Osteocyte (in vitro differentiated cells): ENCODE measurements around the gene SVBP. TPM values are rescaled to one million over a fixed set of nuclear protein-coding genes. Genes with fewer than 3 reads are reported as not detected.

ENCODE experiments used
- DNase-seq: peaks from one replicate; pipeline ENCODE4 v3.0.0; 2021; ENCODE audit warnings: mixed read lengths; ENCODE audit not compliant: unreplicated experiment; ENCODE audit errors: extremely low spot score
- H3K27ac Mint-ChIP-seq: one replicate; pipeline ENCODE4 v1.8.0; 2021; ENCODE audit warnings: mild to moderate bottlenecking, mixed read lengths; ENCODE audit not compliant: unreplicated experiment
- H3K27me3 Mint-ChIP-seq: one replicate; pipeline ENCODE4 v1.8.0; 2021; ENCODE audit warnings: mixed read lengths; ENCODE audit not compliant: unreplicated experiment
- H3K36me3 Mint-ChIP-seq: one replicate; pipeline ENCODE4 v1.8.0; 2021; ENCODE audit warnings: mixed read lengths; ENCODE audit not compliant: unreplicated experiment
- H3K4me1 Mint-ChIP-seq: one replicate; pipeline ENCODE4 v1.8.0; 2021; ENCODE audit warnings: mixed read lengths; ENCODE audit not compliant: unreplicated experiment
- H3K4me3 Mint-ChIP-seq: one replicate; pipeline ENCODE4 v1.8.0; 2021; ENCODE audit warnings: mild to moderate bottlenecking, moderate library complexity, mixed read lengths; ENCODE audit not compliant: unreplicated experiment
- H3K9me3 Mint-ChIP-seq: one replicate; pipeline ENCODE4 v1.8.0; 2021; ENCODE audit warnings: mixed read lengths; ENCODE audit not compliant: unreplicated experiment
- total RNA-seq: library from RNA; stranded (reverse); gene quantifications from 2 replicates; pipeline ENCODE4 v1.2.1, GENCODE V29; 2021
- TF ChIP-seq, protein P1 (sequence below): fragments of 200-600 bp; sonication (generic); IDR thresholded peaks from 2 replicates; pipeline ENCODE4 v1.5.0; 2021; ENCODE audit warnings: antibody characterized with exemption, mild to moderate bottlenecking, moderate library complexity

The SVBP gene
- total RNA-seq, 1 donor from 2014 or later = 36.8 TPM

DNA sequence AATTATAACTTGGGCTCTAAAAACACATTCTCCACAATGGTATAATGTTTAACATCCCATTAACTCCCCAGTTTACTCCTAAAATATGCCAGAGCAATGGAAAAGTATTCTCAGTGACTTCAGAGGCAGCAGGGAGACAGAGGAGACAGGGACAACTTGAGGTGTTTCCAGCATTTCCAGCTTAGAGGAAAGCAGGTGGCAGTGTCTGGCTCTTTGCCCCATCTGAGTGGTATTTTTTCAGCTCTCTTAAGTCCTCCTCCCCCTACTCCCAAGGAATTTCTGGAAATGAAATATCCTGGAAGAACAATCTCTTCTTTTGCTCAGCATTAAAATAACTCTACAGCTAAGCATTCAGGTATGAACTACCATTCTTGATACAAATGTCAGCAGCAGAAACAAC lies 11.0 kb downstream of the SVBP start:
- TF ChIP-seq, protein P1, sequence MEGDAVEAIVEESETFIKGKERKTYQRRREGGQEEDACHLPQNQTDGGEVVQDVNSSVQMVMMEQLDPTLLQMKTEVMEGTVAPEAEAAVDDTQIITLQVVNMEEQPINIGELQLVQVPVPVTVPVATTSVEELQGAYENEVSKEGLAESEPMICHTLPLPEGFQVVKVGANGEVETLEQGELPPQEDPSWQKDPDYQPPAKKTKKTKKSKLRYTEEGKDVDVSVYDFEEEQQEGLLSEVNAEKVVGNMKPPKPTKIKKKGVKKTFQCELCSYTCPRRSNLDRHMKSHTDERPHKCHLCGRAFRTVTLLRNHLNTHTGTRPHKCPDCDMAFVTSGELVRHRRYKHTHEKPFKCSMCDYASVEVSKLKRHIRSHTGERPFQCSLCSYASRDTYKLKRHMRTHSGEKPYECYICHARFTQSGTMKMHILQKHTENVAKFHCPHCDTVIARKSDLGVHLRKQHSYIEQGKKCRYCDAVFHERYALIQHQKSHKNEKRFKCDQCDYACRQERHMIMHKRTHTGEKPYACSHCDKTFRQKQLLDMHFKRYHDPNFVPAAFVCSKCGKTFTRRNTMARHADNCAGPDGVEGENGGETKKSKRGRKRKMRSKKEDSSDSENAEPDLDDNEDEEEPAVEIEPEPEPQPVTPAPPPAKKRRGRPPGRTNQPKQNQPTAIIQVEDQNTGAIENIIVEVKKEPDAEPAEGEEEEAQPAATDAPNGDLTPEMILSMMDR = no peak
- no peak for DNase-seq
- H3K9me3 Mint-ChIP-seq = no peaks in the 10 kb centered on the region
- H3K36me3 Mint-ChIP-seq = peaks cover 41% of the 10 kb centered on the region
- H3K4me3 Mint-ChIP-seq = no peak overlapping the region
- H3K27ac Mint-ChIP-seq = no peak overlapping the region
- no peaks in the 10 kb centered on the region for H3K27me3 Mint-ChIP-seq
- no peaks in the 10 kb centered on the region for H3K4me1 Mint-ChIP-seq

- Mint-ChIP-seq H3K4me3 (no peak overlapping the region), H3K27me3 (no peaks in the 10 kb centered on the region), H3K9me3 (no peaks in the 10 kb centered on the region), H3K36me3 (peaks cover 23% of the 10 kb centered on the region), H3K27ac (no peak overlapping the region), H3K4me1 (no peaks in the 10 kb centered on the region)
- TF ChIP-seq, protein P1 = no peak
- no peak for DNase-seq
These were observed 15.2 kb downstream of the SVBP start for GRCh38 chr1:42801832-42802473.

DNA sequence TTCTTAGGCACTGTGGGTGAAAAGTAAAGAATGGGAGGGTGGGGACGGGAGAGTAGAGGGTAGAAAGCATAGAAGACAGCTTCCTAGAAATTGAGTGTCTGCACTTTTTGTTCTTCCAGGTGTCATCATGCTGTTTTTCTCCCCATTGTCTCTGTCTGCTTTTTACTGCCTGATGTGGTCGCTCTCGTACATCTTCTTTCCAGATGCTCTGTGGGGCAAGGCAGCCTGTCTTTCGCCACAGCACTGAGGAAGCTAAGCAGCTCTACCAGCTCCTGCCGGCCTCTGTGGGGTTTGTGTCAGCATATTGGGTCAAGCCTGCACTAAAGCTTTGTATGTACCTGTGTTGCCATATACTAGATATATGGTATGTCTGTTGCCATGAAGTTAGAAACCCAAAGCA lies 19.2 kb downstream of the SVBP start:
- H3K27ac Mint-ChIP-seq = no peak overlapping the region
- TF ChIP-seq, protein P1 = no peak
- DNase-seq = no peak
- no peaks in the 10 kb centered on the region for H3K36me3 Mint-ChIP-seq
- H3K27me3 Mint-ChIP-seq = no peaks in the 10 kb centered on the region
- H3K4me3 Mint-ChIP-seq = no peak overlapping the region
- H3K9me3 Mint-ChIP-seq = no peaks in the 10 kb centered on the region
- H3K4me1 Mint-ChIP-seq = no peaks in the 10 kb centered on the region

- DNase-seq = no peak
- no peaks in the 10 kb centered on the region for H3K36me3 Mint-ChIP-seq
- no peaks in the 10 kb centered on the region for H3K9me3 Mint-ChIP-seq
- H3K27ac Mint-ChIP-seq = no peak overlapping the region
- H3K4me3 Mint-ChIP-seq = no peak overlapping the region
- no peaks in the 10 kb centered on the region for H3K4me1 Mint-ChIP-seq
- TF ChIP-seq, protein P1 = no peak
- H3K27me3 Mint-ChIP-seq = no peaks in the 10 kb centered on the region
These were observed 19.8 kb downstream of the SVBP start for GRCh38 chr1:42797414-42797813.

- no peak for DNase-seq
- Mint-ChIP-seq H3K27me3 (no peaks in the 10 kb centered on the region), H3K4me1 (no peaks in the 10 kb centered on the region), H3K4me3 (no peak overlapping the region), H3K9me3 (no peaks in the 10 kb centered on the region), H3K27ac (no peak overlapping the region), H3K36me3 (no peaks in the 10 kb centered on the region)
- TF ChIP-seq, protein P1 = no peak
These were observed 23.4 kb downstream of the SVBP start for GRCh38 chr1:42793824-42794223.
